K562 (cell line): Measurements from ENCODE around the gene ACSF3. TPM values are rescaled to one million over a fixed set of nuclear protein-coding genes. Genes with fewer than 3 reads are reported as not detected.

Experiments
- BHLHE40 ChIP-seq: IDR thresholded peaks from 2 replicates; pipeline ENCODE4 v1.6.1; 2011; ENCODE audit warnings: low read length, improper control_type of control experiment
- GATAD2B ChIP-seq: fragments of 450-650 bp; IDR thresholded peaks from 2 replicates; pipeline ENCODE4 v1.6.1; 2017; ENCODE audit warnings: mild to moderate bottlenecking, borderline replicate concordance
- HCFC1 ChIP-seq: IDR thresholded peaks from 2 replicates; pipeline ENCODE4 v1.6.1; 2012; ENCODE audit warnings: low read depth, low read length, improper control_type of control experiment
- KDM2B ChIP-seq: fragments of 250-450 bp; sonication (Bioruptor Pico); IDR thresholded peaks from 2 replicates; pipeline ENCODE4 v1.8.0; 2021; ENCODE audit warnings: mild to moderate bottlenecking, moderate library complexity
- PHF8 ChIP-seq: fragments of 200-600 bp; sonication (generic); IDR thresholded peaks from 2 replicates; pipeline ENCODE4 v1.6.1; 2012; ENCODE audit warnings: mixed run types, mild to moderate bottlenecking, inconsistent platforms, low read length, moderate library complexity, borderline replicate concordance
- POLR2B ChIP-seq: fragments of 450-650 bp; IDR thresholded peaks from 2 replicates; pipeline ENCODE4 v1.6.1; 2018; ENCODE audit warnings: low read depth; ENCODE audit not compliant: partially characterized antibody
- polyA plus RNA-seq, 8 experiments: library from polyadenylated mRNA; depleted of rRNA in 4 of 8; stranded (reverse) in 5 of 8; unstranded in 3 of 8; fragments of >200 nt; fragmentation: Nextera tagmentation in 2 of 8; fragmentation: Illumina TruSeq in 1 of 8; extraction: Ambion mirVana in 2 of 8; extraction: Trizol in 1 of 8; gene quantifications; 2 replicates each; pipeline versions ENCODE4 v1.2.1 to v1.2.3, GENCODE V29; 2011 to 2014; ENCODE audit warnings: inconsistent platforms in 1 of 8, missing spikeins in 1 of 8
- total RNA-seq, 7 experiments: library from RNA; depleted of rRNA in 6 of 7; stranded (reverse); fragments of >200 nt in 6 of 7; fragmentation: Illumina TruSeq in 2 of 7; extraction: Trizol in 2 of 7; gene quantifications; 2 replicates each; pipeline versions ENCODE4 v1.2.1 to v1.2.3, GENCODE V29; 2011 to 2021; ENCODE audit warnings: low replicate concordance in 1 of 7
- TF ChIP-seq, protein P1 (sequence below): IDR thresholded peaks from 2 replicates; pipeline ENCODE4 v1.6.1; 2011; ENCODE audit warnings: borderline replicate concordance, low read depth, mild to moderate bottlenecking, moderate library complexity, low read length; ENCODE audit not compliant: insufficient read depth, poor library complexity, severe bottlenecking

ACSF3 gene
- total and polyA plus RNA-seq, 9 of the 15 experiments (the other 6 are each of a cell fraction or from before 2014, with no cell fraction given): 0.77 to 32.8 (median 14.7) TPM

DNA sequence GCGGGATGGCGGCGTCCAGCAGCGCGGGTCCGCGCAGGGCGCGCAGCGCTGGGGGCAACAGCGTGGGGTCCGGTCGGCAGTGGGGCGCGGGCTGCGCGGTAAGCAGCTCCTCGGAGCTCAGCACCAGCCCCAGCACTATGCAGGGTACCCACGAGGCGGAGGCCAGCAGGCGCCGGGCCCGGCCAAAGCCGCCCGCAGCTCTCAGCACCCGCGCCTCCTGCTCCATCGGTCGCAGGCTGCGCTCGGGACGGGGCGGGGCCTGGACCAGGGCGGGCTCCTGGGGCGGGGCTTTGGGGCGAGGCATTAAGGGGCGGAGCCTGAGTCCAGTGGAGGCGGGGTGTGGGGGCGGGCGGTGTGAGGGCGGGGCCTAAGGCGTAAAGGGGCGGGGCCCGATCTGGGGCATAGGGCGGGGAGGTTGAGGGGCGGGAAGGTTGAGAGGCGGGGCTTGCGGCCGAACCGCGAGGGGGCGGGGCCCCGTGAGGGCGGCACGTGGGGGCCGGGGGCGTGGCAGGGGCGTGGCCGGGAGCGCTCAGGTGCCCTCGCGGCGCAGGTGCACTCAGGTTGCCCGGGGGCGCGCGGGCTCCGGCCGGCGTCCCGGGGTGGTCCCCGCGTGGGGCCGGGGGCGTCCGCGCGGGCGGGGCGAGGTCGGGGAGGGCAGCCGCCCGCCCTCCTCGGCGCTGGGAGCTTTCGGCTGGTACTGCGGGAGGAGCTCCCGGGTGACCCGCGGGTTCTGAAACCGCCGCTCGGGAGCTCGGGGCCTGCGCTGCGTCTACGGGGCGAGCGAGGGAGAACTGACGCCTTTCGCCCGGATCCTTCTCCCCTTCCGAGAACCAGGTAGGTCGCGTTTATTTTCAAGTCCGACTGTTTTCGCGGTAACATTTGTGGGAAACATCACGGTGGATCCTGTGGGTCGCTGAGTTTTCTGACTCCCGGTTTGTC is 108.1 kb downstream of the ACSF3 start (continued):
- TF ChIP-seq POLR2B (no peak), GATAD2B (0 out of 2 replicates have a peak, but pooled peaks have one; percentile 28), HCFC1 (no peak), PHF8 (peak; percentile 37; the same call in 1 of the 2 replicates), KDM2B (CRISPR knock-in tag) (peak; percentile 20; the same call in 1 of the 2 replicates), BHLHE40 (peak; percentile 82)
- TF ChIP-seq, protein P1, sequence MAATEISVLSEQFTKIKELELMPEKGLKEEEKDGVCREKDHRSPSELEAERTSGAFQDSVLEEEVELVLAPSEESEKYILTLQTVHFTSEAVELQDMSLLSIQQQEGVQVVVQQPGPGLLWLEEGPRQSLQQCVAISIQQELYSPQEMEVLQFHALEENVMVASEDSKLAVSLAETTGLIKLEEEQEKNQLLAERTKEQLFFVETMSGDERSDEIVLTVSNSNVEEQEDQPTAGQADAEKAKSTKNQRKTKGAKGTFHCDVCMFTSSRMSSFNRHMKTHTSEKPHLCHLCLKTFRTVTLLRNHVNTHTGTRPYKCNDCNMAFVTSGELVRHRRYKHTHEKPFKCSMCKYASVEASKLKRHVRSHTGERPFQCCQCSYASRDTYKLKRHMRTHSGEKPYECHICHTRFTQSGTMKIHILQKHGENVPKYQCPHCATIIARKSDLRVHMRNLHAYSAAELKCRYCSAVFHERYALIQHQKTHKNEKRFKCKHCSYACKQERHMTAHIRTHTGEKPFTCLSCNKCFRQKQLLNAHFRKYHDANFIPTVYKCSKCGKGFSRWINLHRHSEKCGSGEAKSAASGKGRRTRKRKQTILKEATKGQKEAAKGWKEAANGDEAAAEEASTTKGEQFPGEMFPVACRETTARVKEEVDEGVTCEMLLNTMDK: no peak
